GM21447 (cell line): ENCODE results near the gene HDAC4.

Experiments used
- ATAC-seq: cut with Tn5 transposase; IDR thresholded peaks from one replicate; pipeline ENCODE4 v1.9.1; 2021; ENCODE audit not compliant: unreplicated experiment

Gene HDAC4

GRCh38 chr2:239211396-239212094, 189.3 kb downstream of the HDAC4 start:
- ATAC-seq = no peak

DNA sequence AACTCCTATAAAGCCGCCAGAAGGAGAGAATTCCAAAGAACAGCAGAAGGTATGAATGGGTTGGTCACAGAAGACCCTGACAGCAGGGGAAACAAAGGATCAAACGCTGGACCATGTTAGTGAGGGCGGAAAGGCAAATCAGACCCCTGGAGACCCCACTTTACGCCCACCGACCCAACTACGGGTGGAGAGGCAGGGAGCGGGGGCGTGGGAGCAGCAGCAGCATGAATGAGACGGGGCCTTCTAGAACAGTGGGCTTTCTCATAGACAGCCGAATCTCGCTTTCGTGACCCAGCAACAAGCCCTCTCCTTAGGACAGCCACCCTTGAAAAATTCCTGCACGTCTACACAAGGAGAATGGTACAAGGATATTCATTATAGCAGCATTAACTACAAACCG, 191.0 kb downstream of the HDAC4 start:
- no peak for ATAC-seq

GRCh38 chr2:239208465-239209180, 192.2 kb downstream of the HDAC4 start:
- ATAC-seq = no peak

- ATAC-seq = no peak
Measured at GRCh38 chr2:239206851-239207250, 194.0 kb downstream of the HDAC4 start.

DNA sequence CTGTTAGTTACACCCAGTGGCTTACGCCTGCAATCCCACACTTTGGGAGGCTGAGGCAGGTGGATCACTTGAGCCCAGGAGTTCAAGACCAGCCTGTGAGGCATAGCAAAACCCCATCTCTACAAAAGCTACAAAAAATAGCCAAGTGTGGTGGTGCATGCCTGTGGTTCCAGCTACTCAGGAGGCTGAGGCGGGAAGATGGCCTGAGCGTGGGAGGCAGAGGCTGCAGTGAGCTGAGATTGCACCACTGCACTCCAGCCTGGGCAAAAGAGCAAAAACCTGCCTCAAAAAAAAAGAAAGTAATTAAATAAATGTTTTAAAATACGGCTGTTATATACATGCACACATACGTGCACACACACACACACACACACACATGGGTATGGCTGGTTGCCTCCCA, 194.8 kb downstream of the HDAC4 start:
- ATAC-seq = no peak

GRCh38 chr2:239204876-239205468, 195.8 kb downstream of the HDAC4 start:
- no peak for ATAC-seq

DNA sequence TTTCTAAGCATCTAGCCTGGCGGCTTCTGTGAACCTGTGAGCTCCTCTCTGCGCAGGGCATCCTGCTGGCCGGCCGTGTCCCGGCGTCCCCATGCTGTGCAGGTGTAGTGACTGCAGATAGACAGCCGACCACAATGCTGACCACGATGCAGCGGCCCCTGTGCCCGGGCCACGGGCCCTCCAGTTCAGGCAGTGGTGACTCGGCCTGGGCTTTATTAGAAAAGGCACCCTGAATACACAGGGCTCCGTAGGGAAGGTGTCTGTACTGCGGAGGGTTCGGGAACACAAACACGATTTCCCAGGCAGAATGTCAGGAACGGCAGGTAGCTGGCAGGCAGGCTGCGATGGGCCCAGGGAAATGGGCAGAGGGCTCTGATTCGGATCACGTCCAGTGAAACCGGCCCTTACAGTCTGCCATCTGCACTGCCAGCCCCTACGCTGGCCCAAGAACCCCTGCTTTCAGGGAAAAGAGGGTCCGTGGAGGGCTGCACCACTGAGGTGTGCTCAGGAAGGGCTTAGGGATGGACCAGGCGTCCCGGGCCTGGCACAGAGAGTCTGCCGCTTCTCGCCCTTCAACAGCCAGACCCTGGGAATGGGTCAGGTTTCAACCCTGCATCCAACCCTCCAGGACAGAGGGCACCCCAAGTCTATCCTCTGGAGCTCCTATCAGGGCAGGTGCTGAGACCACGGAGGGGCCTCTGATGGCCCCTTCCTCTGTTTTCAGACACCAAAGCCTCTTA, 196.5 kb downstream of the HDAC4 start:
- no peak for ATAC-seq

DNA sequence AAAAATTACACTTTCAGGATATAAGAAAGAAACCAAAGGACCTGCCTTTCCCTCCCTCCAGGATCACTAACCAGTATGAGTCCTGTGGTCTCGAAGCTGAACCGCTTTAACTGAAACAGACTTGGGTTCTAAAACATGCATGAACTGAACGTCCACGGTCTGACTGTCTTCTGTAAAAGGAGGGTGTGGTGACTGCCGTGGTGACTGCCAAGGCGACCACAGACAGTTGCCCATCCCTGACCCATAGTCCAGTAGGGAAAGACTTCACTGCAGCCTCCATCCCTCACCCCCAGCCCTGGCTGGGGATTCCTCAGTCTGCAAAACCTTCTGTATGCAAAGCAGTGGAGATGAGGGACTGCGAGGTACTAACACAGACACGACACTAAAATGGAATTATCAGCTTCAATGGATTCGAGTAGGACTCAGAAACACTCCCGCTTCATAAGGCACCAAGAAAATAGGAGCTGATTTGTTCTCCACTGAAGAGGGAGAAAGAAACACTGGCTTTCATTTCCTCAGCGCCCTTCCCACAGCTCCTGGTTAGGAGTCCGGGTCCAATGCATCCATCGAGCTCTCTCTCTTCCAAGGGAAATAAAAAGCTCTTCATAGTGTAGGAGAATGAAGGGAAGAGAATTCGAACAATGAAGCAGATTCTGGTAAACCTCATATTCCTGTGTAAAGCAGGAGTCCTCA, 197.2 kb downstream of the HDAC4 start:
- ATAC-seq = no peak

DNA sequence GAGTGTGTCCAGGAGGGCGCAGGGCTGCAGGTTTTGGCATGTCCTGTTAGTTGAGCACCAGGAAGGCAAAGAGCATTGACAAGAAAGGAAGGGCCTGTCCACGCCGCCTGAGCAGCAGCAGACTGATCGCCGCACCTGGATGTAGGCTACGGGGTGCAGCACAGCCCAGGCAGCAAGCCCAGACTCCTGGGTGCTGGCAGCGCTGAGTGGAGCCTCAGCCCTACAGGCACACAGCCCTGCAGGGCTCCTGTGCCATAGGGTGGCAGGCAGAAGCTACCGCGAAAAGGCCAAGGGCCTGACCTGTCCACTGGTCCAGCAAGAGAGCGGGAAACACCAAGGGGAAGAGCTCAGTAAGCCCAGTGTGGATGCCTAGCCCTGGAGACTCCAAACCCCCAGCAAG, 198.0 kb downstream of the HDAC4 start:
- no peak for ATAC-seq

- ATAC-seq = no peak
Measured at GRCh38 chr2:239202343-239202742, 198.5 kb downstream of the HDAC4 start.

GRCh38 chr2:239201884-239202283, 198.9 kb downstream of the HDAC4 start:
- ATAC-seq = no peak

DNA sequence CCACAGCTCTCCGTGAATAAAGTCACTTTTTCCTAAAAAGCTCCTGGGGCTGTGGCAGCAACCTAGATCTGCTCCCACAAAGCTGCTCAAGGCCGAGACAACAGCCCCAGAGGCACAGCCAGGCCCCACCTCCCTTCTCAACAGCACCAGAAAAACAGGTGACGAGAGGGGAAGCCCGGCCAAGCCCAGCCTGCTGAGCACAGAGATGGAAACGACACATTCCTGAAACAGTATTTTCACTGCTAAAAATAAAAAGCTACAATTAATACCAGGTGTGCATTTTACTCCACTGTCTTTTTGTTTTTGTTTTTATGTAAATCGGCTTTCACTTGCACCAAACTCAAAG, 199.3 kb downstream of the HDAC4 start:
- no peak for ATAC-seq

DNA sequence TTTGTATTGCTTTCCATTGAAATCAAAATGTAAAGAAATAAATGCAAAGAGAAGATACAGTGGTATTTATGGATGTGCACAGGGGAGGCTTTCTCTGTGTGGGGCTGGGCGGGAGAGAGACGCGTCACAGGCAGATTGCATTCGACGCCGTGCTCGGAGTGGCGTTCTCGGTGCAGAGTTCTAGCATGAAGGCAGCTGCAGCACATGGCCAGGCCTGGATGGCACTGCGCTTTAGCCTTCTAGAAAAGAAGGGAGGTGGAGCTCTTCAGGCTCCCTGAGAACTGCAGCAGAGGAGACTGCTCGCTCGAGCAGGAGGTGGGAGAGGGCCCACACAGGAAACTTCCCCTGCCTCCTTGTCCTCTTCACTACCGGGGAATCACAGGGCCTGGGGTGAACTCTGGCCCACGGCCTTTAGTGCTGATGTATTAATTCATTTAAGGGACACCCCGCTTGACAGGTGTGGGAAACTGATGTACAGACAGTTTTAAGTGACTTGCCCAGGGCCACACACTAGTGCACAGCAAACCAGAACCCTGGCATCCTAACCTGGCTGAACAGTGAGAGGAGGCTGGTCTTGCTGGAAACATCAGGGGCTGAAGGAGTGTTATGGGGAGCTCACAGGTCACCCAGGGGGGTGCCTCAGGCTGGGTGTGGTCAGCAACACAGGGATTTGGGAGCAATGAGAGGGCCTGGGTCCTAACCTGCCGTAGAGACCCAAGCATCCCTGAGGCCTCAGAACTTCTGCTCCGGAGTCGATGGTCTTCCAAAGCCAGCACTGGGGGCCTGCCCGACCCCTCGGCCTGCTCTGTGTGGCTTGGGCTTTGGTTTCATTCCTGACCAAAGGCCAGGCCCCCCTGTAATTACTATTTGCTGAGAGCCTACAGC, 199.9 kb downstream of the HDAC4 start:
- ATAC-seq = no peak

GRCh38 chr2:239199041-239199768, 201.6 kb downstream of the HDAC4 start:
- ATAC-seq = no peak

GRCh38 chr2:239198221-239198620, 202.6 kb downstream of the HDAC4 start:
- no peak for ATAC-seq

- no peak for ATAC-seq
Measured at GRCh38 chr2:239197146-239197545, 203.7 kb downstream of the HDAC4 start.

DNA sequence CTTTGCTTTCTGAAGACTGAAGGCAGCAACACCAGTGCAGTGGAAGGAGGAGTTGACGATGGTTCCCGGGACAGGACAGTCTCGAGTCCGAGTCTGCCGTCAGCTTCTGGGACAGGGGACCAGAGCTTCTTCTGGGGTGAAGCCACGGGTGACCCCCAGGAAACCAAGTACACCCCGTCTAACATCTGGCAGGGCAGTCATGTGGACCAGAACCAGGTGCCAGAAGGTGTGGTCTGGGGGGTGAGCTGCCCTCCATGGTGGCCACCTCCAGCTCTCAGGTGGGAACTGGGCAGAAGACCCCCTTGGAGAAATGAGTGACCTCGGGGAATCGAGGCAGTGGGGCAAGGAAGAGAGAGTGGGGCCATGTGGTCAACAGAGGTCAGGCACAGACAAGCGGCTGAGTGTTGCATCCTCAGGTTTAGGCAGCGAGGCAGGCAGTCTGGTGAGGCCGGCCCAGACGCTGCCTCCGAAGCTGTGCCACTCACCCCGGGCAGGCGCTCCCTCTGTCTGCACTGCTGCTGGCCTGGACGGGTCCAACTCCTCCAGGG, 204.3 kb downstream of the HDAC4 start:
- no peak for ATAC-seq

DNA sequence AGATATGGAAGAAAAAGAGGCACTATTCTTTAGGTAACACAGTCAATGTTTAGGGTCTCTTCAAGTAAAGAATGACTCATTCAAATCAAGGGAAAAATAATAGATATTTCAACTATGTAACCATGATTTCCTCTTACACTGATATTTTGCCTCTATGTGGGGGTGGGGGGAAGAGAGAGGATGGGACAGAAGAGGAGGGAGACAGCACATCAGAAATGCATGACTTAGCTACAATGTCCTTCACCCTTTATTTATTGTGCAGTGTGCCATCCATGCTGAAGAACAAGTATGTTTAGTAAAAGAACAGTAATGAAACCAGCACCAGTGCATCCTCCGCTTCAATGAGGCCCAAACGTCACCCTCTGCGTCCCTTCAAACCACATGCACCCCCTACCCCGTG, 204.8 kb downstream of the HDAC4 start:
- no peak for ATAC-seq

DNA sequence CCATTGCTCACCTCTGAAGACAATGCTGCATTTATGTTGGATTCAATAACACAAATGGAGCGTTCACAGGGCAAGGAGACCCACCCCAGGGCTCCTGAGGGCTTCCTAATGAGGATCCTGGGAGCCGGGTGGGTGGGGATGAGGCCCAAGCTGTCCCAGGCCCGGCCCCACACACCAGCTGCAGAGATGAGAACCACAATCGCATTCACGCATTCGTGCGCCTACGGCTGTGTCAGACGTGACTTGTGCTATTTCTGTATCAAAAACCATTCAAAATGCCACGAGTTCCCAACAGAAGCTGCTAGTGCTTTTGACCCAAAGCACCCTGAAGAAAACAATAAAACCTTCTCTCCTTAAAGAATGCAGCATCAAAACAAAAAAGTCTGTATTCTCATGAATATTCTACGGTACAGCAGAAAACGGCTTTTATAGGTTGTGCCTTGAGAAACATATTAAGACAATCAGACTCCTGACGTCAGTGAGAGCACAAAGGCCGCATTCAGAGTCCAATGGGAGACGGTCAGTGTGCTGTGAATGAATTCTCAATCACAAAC, 205.4 kb downstream of the HDAC4 start:
- ATAC-seq = no peak
